CD14-positive monocyte (primary cell): ENCODE measurements around the gene GP1BA. TPM values are rescaled to one million over a fixed set of nuclear protein-coding genes. Genes with fewer than 3 reads are reported as not detected.
A peak's percentile ranks its signal among the peaks of the same experiment; 100 is the strongest.

Source experiments
- DNase-seq, 3 donors: peaks; one replicate each; pipeline ENCODE4 v3.0.0-alpha.2; 2011 to 2022
- H2AFZ ChIP-seq: 2 replicates; pipeline ENCODE4 v1.6.0; 2012; ENCODE audit warnings: mild to moderate bottlenecking, low read depth, low read length, inconsistent platforms; ENCODE audit not compliant: insufficient read depth, poor library complexity, severe bottlenecking
- H3K27ac ChIP-seq, 2 donors: 1 replicate in 1 of 2; 2 replicates in 1 of 2; pipeline ENCODE4 v1.5.1; 2012 to 2013; ENCODE audit warnings: low read length in 2 of 2, control low read depth in 1 of 2, inconsistent platforms in 1 of 2, low read depth in 1 of 2, mild to moderate bottlenecking in 1 of 2
- H3K27me3 ChIP-seq, 2 donors: one replicate each; pipeline versions ENCODE4 v1.6.0 to v1.6.1; 2011 to 2013; ENCODE audit warnings: low read length in 2 of 2; ENCODE audit not compliant: control insufficient read depth in 2 of 2, insufficient read depth in 2 of 2
- H3K36me3 ChIP-seq, 2 donors: replicated peaks in 1 of 2; 1 replicate in 1 of 2; 2 replicates in 1 of 2; pipeline versions ENCODE4 v1.5.1 to v1.6.1; 2012 to 2013; ENCODE audit warnings: low read length in 2 of 2, control low read depth in 1 of 2, inconsistent platforms in 1 of 2, mild to moderate bottlenecking in 1 of 2; ENCODE audit not compliant: insufficient read depth in 2 of 2, control insufficient read depth in 1 of 2
- H3K4me1 ChIP-seq, 2 donors: 1 replicate in 1 of 2; 2 replicates in 1 of 2; pipeline versions ENCODE4 v1.5.1 to v1.6.1; 2012 to 2013; ENCODE audit warnings: low read length in 2 of 2, control low read depth in 1 of 2, inconsistent platforms in 1 of 2, mild to moderate bottlenecking in 1 of 2, moderate library complexity in 1 of 2; ENCODE audit not compliant: insufficient read depth in 2 of 2, control insufficient read depth in 1 of 2
- H3K4me2 ChIP-seq: replicated peaks from 2 replicates; pipeline ENCODE3; 2012; ENCODE audit warnings: low read length, moderate library complexity, mild to moderate bottlenecking; ENCODE audit not compliant: poor library complexity, severe bottlenecking; ENCODE audit errors: extremely low read depth
- H3K4me3 ChIP-seq, 3 experiments: fragments of 200-600 bp in 1 of 3; sonication (generic) in 1 of 3; replicated peaks in 1 of 3; 1 replicate in 2 of 3; 2 replicates in 1 of 3; pipeline ENCODE4 v1.5.1; 2011 to 2013; ENCODE audit warnings: low read length in 3 of 3, mild to moderate bottlenecking in 3 of 3, control low read depth in 2 of 3, low read depth in 2 of 3, inconsistent platforms in 1 of 3, moderate library complexity in 1 of 3
- H3K79me2 ChIP-seq: 2 replicates; pipeline ENCODE4 v1.6.0; 2012; ENCODE audit warnings: mild to moderate bottlenecking, control low read depth, inconsistent platforms, low read length, moderate library complexity; ENCODE audit not compliant: insufficient read depth
- H3K9ac ChIP-seq: 2 replicates; pipeline ENCODE4 v1.6.0; 2017; ENCODE audit warnings: low read length, mild to moderate bottlenecking; ENCODE audit not compliant: insufficient read depth, poor library complexity, severe bottlenecking
- H3K9me3 ChIP-seq, 2 donors: replicated peaks in 1 of 2; 1 replicate in 1 of 2; 2 replicates in 1 of 2; pipeline versions ENCODE4 v1.5.1 to v1.6.1; 2012 to 2013; ENCODE audit warnings: low read length in 2 of 2, control low read depth in 1 of 2; ENCODE audit not compliant: control insufficient read depth in 1 of 2, insufficient read depth in 1 of 2
- H4K20me1 ChIP-seq: 2 replicates; pipeline ENCODE4 v1.6.0; 2012; ENCODE audit warnings: mild to moderate bottlenecking, low read length, control low read depth, moderate library complexity; ENCODE audit not compliant: insufficient read depth
- H3K27ac Mint-ChIP-seq, 7 donors: one replicate each; pipeline ENCODE4 v1.8.0; 2020; ENCODE audit warnings: mild to moderate bottlenecking in 7 of 7, mixed read lengths in 7 of 7, moderate library complexity in 6 of 7, inconsistent platforms in 2 of 7
- H3K27me3 Mint-ChIP-seq, 3 donors: one replicate each; pipeline ENCODE4 v1.8.0; 2021 to 2022; ENCODE audit warnings: low read depth in 3 of 3, mild to moderate bottlenecking in 3 of 3, mixed read lengths in 3 of 3, moderate library complexity in 3 of 3, inconsistent platforms in 1 of 3
- H3K36me3 Mint-ChIP-seq, 2 donors: one replicate each; pipeline ENCODE4 v1.8.0; 2020; ENCODE audit warnings: mixed read lengths in 2 of 2, inconsistent platforms in 1 of 2, mild to moderate bottlenecking in 1 of 2
- H3K4me1 Mint-ChIP-seq: one replicate; pipeline ENCODE4 v1.8.0; 2020; ENCODE audit warnings: mild to moderate bottlenecking, mixed read lengths
- H3K4me3 Mint-ChIP-seq, 2 donors: one replicate each; pipeline ENCODE4 v1.8.0; 2020; ENCODE audit warnings: mild to moderate bottlenecking in 2 of 2, mixed read lengths in 2 of 2, moderate library complexity in 1 of 2
- H3K9me3 Mint-ChIP-seq, 7 donors: one replicate each; pipeline ENCODE4 v1.8.0; 2020 to 2022; ENCODE audit warnings: mixed read lengths in 7 of 7, mild to moderate bottlenecking in 6 of 7, moderate library complexity in 6 of 7, inconsistent platforms in 2 of 7
- WGBS: methylation state at CpG from one replicate; pipeline ENCODE4 v1.1.5; 2013; ENCODE audit warnings: missing lambda C conversion rate; ENCODE audit not compliant: insufficient coverage; 5-methylcytosine and 5-hydroxymethylcytosine counted together
- intact Hi-C, 2 donors: fragments of 100-400 bp; cut with micrococcal nuclease; formaldehyde crosslinking; loops; one replicate each; pipeline versions ENCODE4 v1.15.0 to v1.15.1; 2023
- polyA plus RNA-seq, 3 donors: library from polyadenylated mRNA; depleted of rRNA in 1 of 3; unstranded in 2 of 3; stranded (reverse) in 1 of 3; fragments of 300-500 nt in 2 of 3; fragments of >200 nt in 1 of 3; fragmentation: Illumina TruSeq in 2 of 3; gene quantifications; 1 replicate in 2 of 3; 2 replicates in 1 of 3; pipeline ENCODE4 v1.2.3, GENCODE V29; 2012 to 2021
- TF ChIP-seq, protein P1 (sequence below): fragments of 200-600 bp; IDR thresholded peaks from one replicate; pipeline ENCODE4 v1.8.0; 2022; ENCODE audit warnings: antibody characterized with exemption, mild to moderate bottlenecking

The GP1BA gene
- polyA plus RNA-seq, 3 donors = 0.24 to 0.29 TPM; not detected in 1

DNA sequence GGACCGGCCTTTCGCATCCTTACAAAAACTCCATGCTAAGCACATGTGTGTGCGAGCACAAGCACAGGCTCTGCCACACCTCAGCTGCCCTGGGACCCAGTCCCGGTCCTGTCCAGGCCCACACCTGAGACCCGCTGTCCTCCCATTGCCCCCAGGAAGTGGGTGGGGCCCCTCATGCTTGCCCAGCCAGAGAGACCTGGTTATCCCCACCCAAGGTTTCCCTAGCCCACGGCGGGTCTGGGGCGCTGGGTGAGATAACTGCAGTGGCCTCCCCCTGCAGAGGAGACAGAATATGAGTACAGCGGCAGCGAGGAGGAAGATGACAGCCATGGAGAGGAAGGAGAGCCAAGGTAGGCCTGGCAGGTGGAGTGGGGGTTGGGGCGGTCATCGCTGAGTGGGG lies 45.2 kb upstream of the GP1BA start:
- Mint-ChIP-seq H3K27ac (peak overlapping the region in 2 of 7 donors; percentile 21 to 52), H3K36me3 (peaks cover 69 to 85% of the 10 kb centered on the region in 2 donors), H3K4me3 (no peak overlapping the region), H3K27me3 (peaks cover 0 to 7% (median 0%) of the 10 kb centered on the region in 3 donors), H3K9me3 (peaks cover 0 to 2% (median 0%) of the 10 kb centered on the region in 7 donors), H3K4me1 (peaks cover 3% of the 10 kb centered on the region)
- whole genome bisulfite sequencing = 97% methylated on average over 8 of the region's 12 CpGs
- Histone ChIP-seq H3K4me3 (no peak overlapping the region), H3K79me2 (no peaks in the 10 kb centered on the region), H3K4me2 (no peak overlapping the region), H3K36me3 (peaks cover 62 to 71% of the 10 kb centered on the region in 2 donors), H4K20me1 (peaks cover 4% of the 10 kb centered on the region), H2AFZ (no peak overlapping the region), H3K27ac (no peak overlapping the region), H3K27me3 (no peaks in the 10 kb centered on the region), H3K4me1 (peaks cover 3 to 4% of the 10 kb centered on the region in 2 donors), H3K9me3 (no peaks in the 10 kb centered on the region), H3K9ac (no peak overlapping the region)
- no peak for DNase-seq
- TF ChIP-seq, protein P1, sequence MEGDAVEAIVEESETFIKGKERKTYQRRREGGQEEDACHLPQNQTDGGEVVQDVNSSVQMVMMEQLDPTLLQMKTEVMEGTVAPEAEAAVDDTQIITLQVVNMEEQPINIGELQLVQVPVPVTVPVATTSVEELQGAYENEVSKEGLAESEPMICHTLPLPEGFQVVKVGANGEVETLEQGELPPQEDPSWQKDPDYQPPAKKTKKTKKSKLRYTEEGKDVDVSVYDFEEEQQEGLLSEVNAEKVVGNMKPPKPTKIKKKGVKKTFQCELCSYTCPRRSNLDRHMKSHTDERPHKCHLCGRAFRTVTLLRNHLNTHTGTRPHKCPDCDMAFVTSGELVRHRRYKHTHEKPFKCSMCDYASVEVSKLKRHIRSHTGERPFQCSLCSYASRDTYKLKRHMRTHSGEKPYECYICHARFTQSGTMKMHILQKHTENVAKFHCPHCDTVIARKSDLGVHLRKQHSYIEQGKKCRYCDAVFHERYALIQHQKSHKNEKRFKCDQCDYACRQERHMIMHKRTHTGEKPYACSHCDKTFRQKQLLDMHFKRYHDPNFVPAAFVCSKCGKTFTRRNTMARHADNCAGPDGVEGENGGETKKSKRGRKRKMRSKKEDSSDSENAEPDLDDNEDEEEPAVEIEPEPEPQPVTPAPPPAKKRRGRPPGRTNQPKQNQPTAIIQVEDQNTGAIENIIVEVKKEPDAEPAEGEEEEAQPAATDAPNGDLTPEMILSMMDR = no peak
- intact Hi-C loops = loop anchor here in 1 of 2 donors (5.0 to 10.0 kb wide), 3 partner anchors 72 to 320 kb away; partner anchors contain the start of genes GLTPD2 and VMO1

DNA sequence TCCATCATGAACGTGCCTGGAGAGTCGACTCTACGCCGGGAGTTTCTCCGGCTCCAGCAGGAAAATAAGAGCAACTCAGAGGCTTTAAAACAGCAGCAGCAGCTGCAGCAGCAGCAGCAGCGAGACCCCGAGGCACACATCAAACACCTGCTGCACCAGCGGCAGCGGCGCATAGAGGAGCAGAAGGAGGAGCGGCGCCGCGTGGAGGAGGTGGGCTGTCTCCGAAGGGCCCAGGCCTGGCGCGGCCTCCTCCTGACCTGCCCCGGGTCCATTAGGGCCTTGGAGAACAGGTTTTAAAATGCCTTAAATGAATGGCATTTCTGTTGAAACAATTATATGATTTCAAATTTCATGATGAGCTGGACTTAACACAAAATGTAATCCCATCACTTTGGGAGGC lies 44.5 kb upstream of the GP1BA start:
- TF ChIP-seq, protein P1 = no peak
- Histone ChIP-seq H2AFZ (no peak overlapping the region), H3K9ac (no peak overlapping the region), H3K4me3 (no peak overlapping the region), H3K79me2 (no peaks in the 10 kb centered on the region), H3K27me3 (no peaks in the 10 kb centered on the region), H3K27ac (no peak overlapping the region), H3K4me1 (peaks cover 0 to 3% of the 10 kb centered on the region in 2 donors), H3K4me2 (no peak overlapping the region), H4K20me1 (peaks cover 4% of the 10 kb centered on the region), H3K36me3 (peaks cover 70 to 78% of the 10 kb centered on the region in 2 donors), H3K9me3 (no peaks in the 10 kb centered on the region)
- Mint-ChIP-seq H3K4me3 (no peak overlapping the region), H3K27ac (peak overlapping the region in 1 of 7 donors; percentile 85), H3K4me1 (peaks cover 2% of the 10 kb centered on the region), H3K9me3 (peaks cover 0 to 2% (median 0%) of the 10 kb centered on the region in 7 donors), H3K36me3 (peaks cover 69 to 86% of the 10 kb centered on the region in 2 donors), H3K27me3 (peaks cover 0 to 7% (median 0%) of the 10 kb centered on the region in 3 donors)
- no peak for DNase-seq
- intact Hi-C loops = loop anchor here in 1 of 2 donors (5.0 to 10.0 kb wide), 3 partner anchors 73 to 320 kb away; partner anchors contain the start of genes GLTPD2 and VMO1
- 98% methylated on average over 6 of the region's 18 CpGs for WGBS
